ENCODE data around the gene TDO2. TPM values are rescaled to one million over a fixed set of nuclear protein-coding genes. Genes with fewer than 3 reads are reported as not detected.
"Not testable (repeated sequence)": the region's sequence is repeated elsewhere in the genome, so short reads cannot be mapped to it uniquely, and the experiment has no call there.

Gene TDO2
- polyA plus RNA-seq, 4 donors = 2.9 to 4.8 (median 3.0) TPM

DNA sequence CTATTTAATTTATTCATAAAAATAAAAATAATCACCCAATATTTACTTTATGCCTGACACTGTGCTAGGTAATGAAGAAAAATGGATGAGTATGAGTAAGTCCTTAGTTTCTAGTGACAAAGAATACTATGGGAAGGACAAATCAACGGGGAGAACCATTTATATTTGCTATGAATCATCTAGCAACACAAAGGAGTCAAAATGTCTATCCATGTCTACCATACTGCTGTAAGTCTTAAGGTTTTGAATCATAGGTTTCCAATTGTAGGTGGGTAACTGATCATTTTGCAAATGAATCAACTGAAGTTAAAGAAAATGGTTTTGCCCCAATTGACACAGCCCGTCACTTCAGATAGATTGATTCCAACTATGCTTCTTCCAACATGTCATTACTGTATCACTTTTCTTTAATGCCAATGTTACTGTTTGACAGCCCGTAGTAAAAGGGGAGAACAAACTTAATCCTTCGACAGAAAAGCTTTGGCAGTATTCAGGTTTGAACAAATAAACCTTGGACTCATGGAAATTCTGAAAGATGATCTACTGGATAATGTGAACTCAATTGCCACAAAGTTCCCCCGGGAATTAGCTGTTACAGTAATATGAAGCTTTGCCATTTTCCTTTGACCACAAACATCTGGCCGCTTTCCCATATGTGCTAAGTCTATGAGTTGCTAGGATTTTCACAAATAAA, 3.2 kb downstream of the TDO2 start:
- peak in 1 of 4 donors; percentile 46 for DNase-seq (ENCODE audit: low read depth in 4 of 4, low spot score in 3 of 4)

DNA sequence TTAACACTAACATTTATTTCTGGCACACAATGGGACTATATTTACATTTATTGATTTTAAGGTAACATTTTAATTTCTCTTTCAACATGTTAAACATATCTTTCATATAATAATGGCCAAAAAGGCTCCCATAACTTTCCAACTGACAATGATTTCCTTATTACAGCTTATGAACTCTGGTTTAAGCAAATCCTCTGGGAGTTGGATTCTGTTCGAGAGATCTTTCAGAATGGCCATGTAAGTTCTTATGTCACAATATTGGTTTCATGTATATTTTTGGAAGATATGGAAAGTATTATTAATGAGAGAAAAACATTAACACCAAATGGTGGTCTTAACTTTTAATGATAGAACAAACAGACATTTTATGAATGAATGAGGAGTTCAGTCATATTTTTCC, 4.1 kb downstream of the TDO2 start:
- no peak for DNase-seq (ENCODE audit: low read depth in 4 of 4, low spot score in 3 of 4)

DNA sequence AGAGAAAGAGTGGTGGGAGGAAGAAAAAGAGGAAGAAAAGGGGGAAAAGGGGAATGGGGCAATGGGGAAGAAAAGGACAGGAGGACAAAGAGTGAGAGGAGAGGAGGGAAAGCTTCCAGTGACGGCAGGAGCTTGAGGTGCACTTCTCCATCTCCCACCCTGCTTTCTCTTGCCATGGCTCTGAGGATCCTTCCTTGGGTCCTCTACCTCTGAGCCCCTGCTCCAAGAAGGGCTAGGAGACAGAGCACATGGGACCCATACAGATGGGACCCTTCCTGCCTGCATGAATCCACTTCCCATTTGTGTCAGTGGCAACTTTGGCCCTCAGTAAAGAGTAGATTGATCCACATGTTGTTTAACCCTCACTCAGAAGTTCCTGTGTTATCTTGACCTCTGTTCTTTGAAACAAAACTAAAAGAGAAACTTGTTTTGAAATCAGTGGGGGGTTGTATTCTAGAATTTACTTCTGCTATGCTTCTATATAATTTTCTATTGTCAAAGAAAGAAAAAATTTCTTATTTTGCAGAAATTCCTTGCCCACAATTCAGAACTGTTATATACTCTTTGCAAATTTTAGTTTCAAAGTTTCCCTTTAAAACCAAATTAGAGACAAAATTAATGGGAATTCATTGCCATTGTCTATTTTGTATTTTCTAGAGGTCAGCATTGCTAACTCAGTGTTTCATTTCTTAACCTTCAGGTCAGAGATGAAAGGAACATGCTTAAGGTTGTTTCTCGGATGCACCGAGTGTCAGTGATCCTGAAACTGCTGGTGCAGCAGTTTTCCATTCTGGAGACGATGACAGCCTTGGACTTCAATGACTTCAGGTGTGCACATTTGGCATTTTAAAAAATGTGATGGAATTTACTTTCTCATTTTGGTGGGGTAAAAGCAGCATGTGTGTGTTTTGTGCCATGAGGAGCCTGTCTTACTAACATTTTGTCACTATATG, 5.0 kb downstream of the TDO2 start:
- no peak for DNase-seq (ENCODE audit: low read depth in 4 of 4, low spot score in 3 of 4)

DNA sequence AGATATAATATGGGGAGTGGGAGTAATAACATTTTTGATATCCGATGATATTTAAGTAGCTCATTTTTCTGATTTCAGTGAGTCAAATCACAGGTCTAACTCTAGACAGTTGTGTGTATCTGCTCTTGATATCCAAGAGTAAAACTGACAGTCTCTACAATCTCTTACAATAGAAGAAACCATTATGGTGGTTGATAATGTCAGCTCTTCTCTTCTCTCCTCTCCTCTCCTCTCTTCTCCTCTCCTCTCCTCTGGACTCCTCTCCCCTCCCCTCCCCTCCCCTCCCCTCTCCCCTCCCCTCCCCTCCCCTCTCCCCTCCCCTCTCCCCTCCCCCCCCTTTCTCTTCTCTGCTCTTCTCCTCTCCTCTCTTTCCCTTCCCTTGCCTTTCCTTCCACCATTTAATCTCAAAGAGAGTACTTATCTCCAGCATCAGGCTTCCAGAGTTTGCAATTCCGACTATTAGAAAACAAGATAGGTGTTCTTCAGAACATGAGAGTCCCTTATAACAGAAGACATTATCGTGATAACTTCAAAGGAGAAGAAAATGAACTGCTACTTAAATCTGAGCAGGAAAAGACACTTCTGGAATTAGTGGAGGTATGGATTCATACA, 6.2 kb downstream of the TDO2 start:
- DNase-seq (ENCODE audit: low read depth in 4 of 4, low spot score in 3 of 4) = no peak

DNA sequence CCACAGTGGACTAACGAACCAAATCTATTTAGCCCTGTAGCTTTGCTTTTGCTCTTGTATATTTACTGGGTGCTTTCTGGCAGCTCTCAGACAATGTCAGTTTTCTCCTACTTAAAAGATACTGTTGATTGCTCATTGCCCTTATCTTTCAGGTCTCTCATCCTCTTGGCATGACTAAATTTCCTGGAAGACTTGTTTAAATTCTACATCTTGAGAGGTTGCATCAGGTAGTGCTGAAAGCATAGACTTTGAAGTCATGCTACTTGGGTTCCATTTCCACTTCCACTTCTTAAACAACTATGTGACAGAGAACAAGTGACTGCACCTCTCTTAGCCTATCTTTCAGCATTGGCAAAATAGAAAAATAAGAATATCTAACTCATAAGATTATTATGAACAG, 8.4 kb downstream of the TDO2 start:
- DNase-seq (ENCODE audit: low read depth in 4 of 4, low spot score in 3 of 4) = no peak

DNA sequence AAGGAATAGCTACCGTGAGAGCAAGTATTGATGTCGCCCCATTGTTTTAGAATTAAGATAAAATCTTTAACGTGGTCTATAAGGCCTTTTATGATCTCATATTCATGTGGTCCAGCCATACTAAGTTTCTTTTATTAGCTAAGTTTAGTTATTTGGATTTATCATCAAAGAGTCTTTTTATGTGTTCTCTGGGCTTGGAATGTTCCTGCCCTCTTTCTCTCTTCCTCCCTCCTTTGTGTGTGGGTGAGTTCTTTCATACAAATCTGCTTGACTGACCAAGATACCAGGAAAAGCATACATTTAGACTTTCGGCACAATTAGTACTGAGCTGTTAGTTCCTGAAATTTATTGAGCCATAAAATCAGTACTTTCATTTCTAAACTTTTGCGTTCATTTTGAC, 11.3 kb downstream of the TDO2 start:
- no peak for DNase-seq (ENCODE audit: low read depth in 4 of 4, low spot score in 3 of 4)

DNA sequence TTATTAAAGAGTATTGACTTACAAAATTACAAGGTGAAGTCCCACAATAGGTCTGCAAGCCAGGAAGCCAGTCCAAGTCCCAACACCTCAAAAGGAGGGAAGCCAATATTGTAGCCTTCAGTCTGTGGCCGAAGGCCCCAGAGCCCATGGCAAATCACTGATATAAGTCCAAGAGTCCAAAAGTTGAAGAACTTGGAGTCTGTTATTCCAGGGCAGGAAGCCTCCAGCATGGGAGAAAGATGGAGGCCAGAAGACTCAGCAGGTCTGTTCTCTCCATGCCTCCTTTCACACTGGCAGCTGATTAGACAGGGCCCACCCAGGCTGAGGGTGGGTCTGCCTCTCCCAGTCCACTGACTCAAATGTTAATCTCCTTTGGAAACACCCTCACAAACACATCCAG, 18.1 kb downstream of the TDO2 start:
- DNase-seq (ENCODE audit: low read depth in 4 of 4, low spot score in 3 of 4) = no peak

DNA sequence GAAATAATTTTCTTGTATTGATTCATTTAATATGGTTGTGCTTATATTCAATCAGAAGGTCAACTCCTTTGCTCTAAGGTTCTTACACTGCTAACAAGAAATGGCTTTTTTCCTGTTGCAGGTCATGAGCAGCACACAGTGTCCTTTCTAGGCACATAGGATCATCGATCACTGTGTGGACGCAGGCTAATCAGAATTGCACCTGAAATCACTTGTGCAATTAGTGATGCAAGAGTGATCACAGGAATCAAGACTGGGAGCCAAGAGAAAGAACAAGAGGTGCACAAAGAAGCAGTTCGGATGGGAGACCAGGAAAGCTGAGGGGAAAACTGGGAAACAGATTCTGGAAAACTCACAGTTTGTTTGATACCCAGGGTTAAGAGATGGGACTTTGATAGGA, 21.1 kb downstream of the TDO2 start:
- no peak for DNase-seq (ENCODE audit: low read depth in 4 of 4, low spot score in 3 of 4)

DNA sequence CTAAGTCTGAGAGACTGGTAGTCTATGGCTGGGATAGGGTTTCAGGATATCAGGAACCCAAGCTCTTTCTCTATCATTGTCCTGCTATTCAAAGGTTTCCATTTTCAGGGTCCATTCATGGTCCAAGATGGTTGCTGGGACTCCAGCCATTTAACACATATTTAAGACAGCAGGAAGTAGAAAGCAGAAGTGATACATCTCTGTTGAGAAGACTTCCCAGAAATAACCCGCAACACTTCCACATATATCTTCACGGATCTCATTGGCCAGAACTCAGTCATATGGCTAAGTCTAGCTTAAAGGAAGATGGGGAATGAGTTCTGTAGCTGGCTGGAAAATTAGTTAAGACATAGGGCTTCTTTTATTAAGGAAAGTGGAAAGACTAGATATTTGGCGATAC, 26.3 kb downstream of the TDO2 start:
- DNase-seq (ENCODE audit: low read depth in 4 of 4, low spot score in 3 of 4) = no peak

DNA sequence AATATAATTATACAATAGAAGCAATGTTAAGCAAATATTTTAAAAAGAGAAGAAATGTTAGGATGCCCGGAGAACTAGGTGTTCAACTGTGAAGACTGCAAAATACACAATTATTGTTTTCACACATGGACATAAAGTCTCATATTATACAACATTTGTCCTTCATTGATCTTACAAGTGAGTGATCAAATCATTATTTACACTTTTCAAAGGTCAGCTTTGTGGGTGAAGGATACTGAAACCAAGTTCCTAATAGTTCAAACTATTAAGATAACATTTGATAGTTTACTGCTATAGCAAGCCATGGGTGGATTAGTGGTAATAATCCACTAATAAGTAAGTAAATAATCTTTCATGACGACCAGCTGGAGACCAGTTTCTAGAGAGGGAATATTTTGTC, 26.8 kb downstream of the TDO2 start:
- DNase-seq (ENCODE audit: low read depth in 4 of 4, low spot score in 3 of 4) = no peak

DNA sequence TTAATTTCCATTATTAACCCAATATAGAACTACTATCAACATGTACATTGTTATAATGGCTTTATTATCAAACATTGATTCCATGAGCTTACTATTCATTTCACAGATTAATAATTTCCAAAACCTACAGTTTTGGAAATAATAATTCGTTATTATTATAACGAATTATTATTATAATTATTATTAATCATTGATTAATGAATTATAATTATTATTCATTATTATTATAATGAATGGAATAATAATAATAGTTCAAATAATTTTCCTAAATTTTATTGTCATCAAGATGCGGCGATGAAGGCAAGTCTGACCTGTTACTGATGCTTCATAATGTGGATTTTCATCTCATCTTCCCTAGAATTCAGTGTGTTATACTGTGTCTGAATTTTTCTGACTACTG, 28.1 kb downstream of the TDO2 start:
- no peak for DNase-seq (ENCODE audit: low read depth in 4 of 4, low spot score in 3 of 4)

DNA sequence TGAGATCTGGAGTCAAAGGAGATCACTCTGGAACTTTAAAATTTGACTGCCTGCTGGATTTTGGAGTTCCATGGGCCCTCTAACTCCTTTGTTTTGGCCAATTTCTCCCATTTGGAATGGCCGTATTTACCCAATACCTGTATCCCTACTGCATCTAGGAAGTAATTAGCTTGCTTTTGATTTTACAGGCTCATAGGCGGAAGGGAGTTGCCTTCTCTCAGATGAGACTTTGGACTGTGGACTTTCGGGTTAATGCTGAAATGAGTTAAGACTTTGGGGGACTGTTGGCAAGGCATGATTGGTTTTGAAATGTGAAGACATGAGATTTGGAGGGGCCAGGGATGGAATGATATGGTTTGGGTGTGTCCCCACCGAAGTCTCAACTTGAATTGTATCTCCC, 31.1 kb downstream of the TDO2 start:
- not testable (repeated sequence) for DNase-seq (ENCODE audit: low read depth in 4 of 4, low spot score in 3 of 4)

DNA sequence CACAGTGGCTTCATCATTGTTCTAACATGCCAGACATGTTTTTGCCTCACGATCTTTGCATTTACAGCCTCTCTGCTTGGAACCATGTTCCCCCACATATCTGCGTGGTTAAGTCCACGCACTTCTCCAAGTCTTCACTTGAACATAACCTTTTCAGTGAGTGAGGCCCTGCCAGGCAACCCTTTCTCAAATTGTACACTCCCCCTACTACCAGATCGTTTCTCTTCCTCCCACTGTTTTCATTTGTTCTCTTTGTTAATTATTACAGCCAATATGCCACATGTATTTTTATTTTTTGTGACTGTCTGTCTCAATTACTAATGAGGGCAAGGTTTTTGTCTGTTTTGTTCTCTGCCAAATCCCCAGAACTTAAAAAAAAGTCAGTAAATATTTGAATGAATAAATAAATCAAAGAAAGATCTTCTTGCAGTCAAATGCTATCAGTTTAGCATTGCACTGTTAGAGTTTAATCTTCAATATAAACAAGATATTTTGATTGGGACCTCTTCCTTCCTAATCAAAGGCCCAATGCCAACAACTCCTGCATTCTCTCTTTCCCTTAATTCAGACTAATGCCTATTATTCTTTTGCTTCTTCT, 32.0 kb downstream of the TDO2 start:
- DNase-seq (ENCODE audit: low read depth in 4 of 4, low spot score in 3 of 4) = no peak

DNA sequence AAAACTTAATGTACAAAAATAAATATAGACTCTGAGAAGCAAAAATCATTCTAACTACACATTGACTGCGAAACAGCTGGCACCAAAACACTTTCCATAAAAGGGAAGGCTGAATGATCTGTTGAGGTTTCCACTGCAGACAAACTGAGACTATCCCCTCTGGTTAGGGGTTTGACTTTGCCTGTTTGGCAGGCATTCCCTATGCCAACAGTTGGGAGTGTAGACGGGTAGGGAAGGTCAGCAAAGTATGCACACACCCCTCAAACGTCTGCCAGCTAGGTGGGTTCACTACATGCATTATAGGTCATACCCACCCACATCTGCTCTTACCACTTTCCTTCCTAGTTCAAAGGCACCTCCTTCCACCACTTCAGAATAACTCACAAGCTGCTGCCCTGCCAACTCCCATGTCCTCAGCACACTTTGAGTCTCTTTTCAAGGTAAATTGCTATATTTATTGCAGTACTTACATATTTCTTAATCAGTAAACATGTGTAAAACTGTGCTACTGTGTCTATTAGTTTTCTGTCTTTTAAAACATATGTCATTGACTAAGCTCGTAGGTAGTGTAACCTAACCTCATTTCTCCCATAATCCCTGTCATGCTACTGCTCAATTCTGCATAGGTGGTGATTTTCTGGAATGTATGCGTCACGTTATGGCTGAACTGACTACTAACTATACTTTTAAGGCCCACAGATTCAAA, 37.7 kb downstream of the TDO2 start:
- DNase-seq (ENCODE audit: low read depth in 4 of 4, low spot score in 3 of 4) = no peak

DNA sequence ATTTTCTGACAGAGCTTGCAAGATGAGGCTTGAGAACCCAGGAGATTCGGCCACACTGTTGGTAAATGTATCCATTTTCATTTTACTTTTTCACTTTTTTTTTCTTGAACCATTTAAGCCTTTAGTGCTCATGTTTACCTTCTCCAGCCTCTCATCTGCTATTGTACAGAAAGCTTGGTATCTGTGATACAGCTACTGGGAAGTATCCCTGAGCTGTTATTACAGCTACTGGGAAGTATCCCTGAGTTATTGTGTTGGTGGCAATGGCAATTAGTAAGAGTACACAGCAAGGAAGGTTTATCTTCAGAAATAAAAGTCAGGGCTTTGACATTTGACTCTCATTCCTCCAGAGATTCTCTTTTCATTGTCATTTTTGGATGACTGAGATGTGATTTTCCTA, 38.3 kb downstream of the TDO2 start:
- no peak for DNase-seq (ENCODE audit: low read depth in 4 of 4, low spot score in 3 of 4)

DNA sequence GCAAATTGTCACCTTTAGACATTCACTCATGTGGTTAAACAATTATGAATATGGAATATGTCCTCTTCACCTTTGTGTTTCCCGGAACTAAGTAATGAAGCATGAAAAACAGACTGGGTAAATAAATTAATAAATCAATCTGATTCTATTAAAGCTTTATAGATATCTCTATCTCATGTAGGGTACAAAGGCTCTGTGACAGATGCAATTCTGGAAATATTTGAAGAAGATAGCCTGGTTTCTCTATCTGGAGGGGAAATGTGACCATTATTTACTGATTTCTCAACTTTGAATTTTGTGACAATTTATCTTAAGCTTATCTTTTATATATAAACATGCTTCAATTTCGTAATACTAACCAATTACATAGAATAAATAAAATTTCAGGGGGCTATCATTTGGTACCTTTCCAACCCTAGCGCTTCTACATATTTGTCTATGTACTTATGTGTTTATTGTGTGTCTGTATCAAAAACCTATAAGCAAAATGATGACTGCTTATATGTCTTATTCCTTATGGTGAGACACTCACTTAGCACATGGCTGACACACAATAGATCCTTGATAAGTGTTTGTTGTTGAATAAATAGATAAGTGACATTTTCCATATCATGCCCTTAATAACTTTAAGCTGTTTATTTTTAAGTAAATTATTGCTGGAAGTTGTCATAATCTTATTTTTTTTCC, 40.3 kb downstream of the TDO2 start:
- no peak for DNase-seq (ENCODE audit: low read depth in 4 of 4, low spot score in 3 of 4)

DNA sequence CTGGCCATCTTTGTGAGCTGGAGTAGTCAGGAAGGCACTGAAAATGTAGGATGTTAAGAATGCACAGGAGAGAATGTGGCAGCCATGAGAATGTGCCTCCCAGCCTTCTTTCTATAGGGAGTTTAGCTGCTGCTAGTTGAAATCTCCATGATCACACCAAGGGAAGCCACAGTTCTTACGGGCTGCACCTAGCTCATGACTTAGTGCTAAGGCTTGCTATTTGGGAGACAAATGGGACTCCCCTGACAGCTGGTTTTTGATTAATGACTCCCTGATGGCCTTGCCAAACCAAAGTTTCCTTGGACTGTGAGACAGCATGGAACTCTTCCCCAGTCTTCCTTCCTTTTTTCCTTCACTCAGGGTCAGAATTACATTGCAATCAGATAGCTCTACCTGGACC, 41.0 kb downstream of the TDO2 start:
- DNase-seq (ENCODE audit: low read depth in 4 of 4, low spot score in 3 of 4) = no peak

DNA sequence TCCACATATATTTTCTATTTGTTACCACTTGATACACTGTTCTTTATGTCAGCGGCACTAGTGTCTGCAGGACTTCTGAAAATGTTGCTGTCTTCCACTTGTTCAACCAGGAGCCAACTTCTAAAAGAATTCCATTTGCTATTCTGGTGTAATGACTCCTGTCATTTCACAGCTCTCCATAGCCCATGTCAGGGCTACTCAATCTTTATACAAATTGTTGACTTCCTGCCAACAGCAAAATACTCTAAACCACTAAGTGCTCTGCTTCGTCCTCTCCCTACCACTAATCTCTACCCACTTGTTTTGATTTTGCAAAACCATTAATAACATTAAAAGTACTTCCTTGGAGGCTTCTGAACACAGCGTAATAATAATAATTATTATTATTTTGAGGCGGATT, 43.0 kb downstream of the TDO2 start:
- DNase-seq (ENCODE audit: low read depth in 4 of 4, low spot score in 3 of 4) = no peak

DNA sequence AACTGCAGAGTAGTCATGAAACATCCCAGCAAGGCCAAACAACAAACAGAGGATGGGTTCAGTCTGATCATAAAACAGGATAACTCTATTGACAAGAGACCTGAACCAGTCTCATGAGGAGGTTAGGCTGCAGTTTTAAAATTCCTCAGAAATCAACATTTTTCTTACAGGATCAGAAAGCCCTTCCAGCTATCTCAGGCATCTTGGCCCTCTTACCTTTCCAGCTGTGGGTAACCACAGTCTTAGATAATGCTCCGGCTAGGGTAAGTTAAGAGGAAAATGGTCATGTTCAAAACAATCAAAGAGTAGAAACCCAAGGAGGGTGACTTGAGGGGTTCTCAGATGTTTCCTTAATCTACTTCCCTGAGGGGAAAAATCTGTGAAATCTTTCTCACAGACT, 45.0 kb downstream of the TDO2 start:
- DNase-seq (ENCODE audit: low read depth in 4 of 4, low spot score in 3 of 4) = no peak

DNA sequence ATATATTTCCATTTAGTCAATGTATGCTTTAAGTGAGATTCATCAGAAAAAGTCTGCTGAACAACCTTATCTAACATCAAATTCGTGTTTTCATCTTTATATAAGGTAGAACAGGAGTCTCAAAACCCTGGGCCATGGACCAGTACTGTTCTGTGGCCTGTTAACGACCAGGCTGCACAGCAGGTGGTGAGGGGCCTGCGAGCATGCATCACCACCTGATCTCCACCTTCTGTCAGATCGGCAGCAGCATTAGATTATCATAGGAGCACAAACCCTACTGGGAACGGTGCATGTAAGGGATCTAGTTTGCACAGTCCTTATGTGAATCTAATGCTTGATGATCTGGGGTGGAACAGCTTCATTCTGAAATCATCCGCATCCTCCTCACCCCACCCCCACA, 47.0 kb downstream of the TDO2 start:
- no peak for DNase-seq (ENCODE audit: low read depth in 4 of 4, low spot score in 3 of 4)
